Nephron (organoid): Measurements from ENCODE around the gene DUSP1.

Source experiments
- H3K27ac Mint-ChIP-seq, 3 experiments: 2 replicates each; pipeline ENCODE4 v1.8.0; 2020; ENCODE audit warnings: mixed read lengths in 3 of 3, mild to moderate bottlenecking in 2 of 3, moderate library complexity in 1 of 3
- H3K27me3 Mint-ChIP-seq: 2 replicates; pipeline ENCODE4 v1.8.0; 2021; ENCODE audit warnings: low read depth, mild to moderate bottlenecking, moderate library complexity, mixed read lengths
- H3K36me3 Mint-ChIP-seq: 2 replicates; pipeline ENCODE4 v1.8.0; 2020; ENCODE audit warnings: low read depth, mixed read lengths
- H3K4me1 Mint-ChIP-seq: 2 replicates; pipeline ENCODE4 v1.8.0; 2020; ENCODE audit warnings: mixed read lengths
- H3K4me3 Mint-ChIP-seq, 3 experiments: 2 replicates each; pipeline ENCODE4 v1.8.0; 2020; ENCODE audit warnings: mild to moderate bottlenecking in 3 of 3, mixed read lengths in 3 of 3, moderate library complexity in 2 of 3
- H3K9me3 Mint-ChIP-seq: 2 replicates; pipeline ENCODE4 v1.8.0; 2020; ENCODE audit warnings: mixed read lengths
- CTCF ChIP-seq, 3 experiments: fragments of 200-600 bp; sonication (generic); IDR thresholded peaks; one replicate each; pipeline ENCODE4 v1.5.0; 2021; ENCODE audit warnings: antibody characterized with exemption in 3 of 3; ENCODE audit not compliant: unreplicated experiment in 3 of 3

The DUSP1 gene

GRCh38 chr5:172749881-172750633 is 20.9 kb downstream of the DUSP1 start:
- Mint-ChIP-seq H3K36me3 (no peaks in the 10 kb centered on the region), H3K4me3 (no peak overlapping the region), H3K4me1 (peaks cover 15% of the 10 kb centered on the region), H3K9me3 (peaks cover 5% of the 10 kb centered on the region), H3K27ac (peak overlapping the region; percentile 16 to 53 (median 52)), H3K27me3 (peaks cover 6% of the 10 kb centered on the region)
- TF ChIP-seq CTCF (IDR thresholded peaks at IDR 0.05; ENCODE audit: unreplicated experiment in 3 of 3): no peak

GRCh38 chr5:172749076-172749475 is 21.9 kb downstream of the DUSP1 start:
- H3K4me1 Mint-ChIP-seq: peaks cover 15% of the 10 kb centered on the region
- peaks cover 5% of the 10 kb centered on the region for H3K9me3 Mint-ChIP-seq
- no peak overlapping the region for H3K4me3 Mint-ChIP-seq
- TF ChIP-seq CTCF (IDR thresholded peaks at IDR 0.05; ENCODE audit: unreplicated experiment in 3 of 3): no peak
- H3K36me3 Mint-ChIP-seq: no peaks in the 10 kb centered on the region
- no peak overlapping the region for H3K27ac Mint-ChIP-seq
- H3K27me3 Mint-ChIP-seq: peaks cover 10% of the 10 kb centered on the region

- Mint-ChIP-seq H3K36me3 (no peaks in the 10 kb centered on the region), H3K4me3 (no peak overlapping the region), H3K4me1 (peaks cover 15% of the 10 kb centered on the region), H3K27me3 (peaks cover 16% of the 10 kb centered on the region), H3K27ac (no peak overlapping the region), H3K9me3 (peaks cover 5% of the 10 kb centered on the region)
- TF ChIP-seq CTCF (IDR thresholded peaks at IDR 0.05; ENCODE audit: unreplicated experiment in 3 of 3): no peak
These were observed 22.6 kb downstream of the DUSP1 start for GRCh38 chr5:172748341-172748843.

GRCh38 chr5:172747471-172747870 is 23.5 kb downstream of the DUSP1 start:
- Mint-ChIP-seq H3K27me3 (peaks cover 17% of the 10 kb centered on the region), H3K4me1 (peaks cover 15% of the 10 kb centered on the region), H3K4me3 (no peak overlapping the region), H3K27ac (no peak overlapping the region), H3K9me3 (peaks cover 5% of the 10 kb centered on the region), H3K36me3 (no peaks in the 10 kb centered on the region)
- TF ChIP-seq CTCF (IDR thresholded peaks at IDR 0.05; ENCODE audit: unreplicated experiment in 3 of 3): no peak

GRCh38 chr5:172746725-172747124 is 24.3 kb downstream of the DUSP1 start:
- peaks cover 5% of the 10 kb centered on the region for H3K9me3 Mint-ChIP-seq
- TF ChIP-seq CTCF (IDR thresholded peaks at IDR 0.05; ENCODE audit: unreplicated experiment in 3 of 3): no peak
- no peaks in the 10 kb centered on the region for H3K36me3 Mint-ChIP-seq
- peaks cover 17% of the 10 kb centered on the region for H3K27me3 Mint-ChIP-seq
- peaks cover 15% of the 10 kb centered on the region for H3K4me1 Mint-ChIP-seq
- no peak overlapping the region for H3K4me3 Mint-ChIP-seq
- no peak overlapping the region for H3K27ac Mint-ChIP-seq

- Mint-ChIP-seq H3K4me1 (peaks cover 19% of the 10 kb centered on the region), H3K27ac (no peak overlapping the region), H3K9me3 (peaks cover 5% of the 10 kb centered on the region), H3K27me3 (peaks cover 17% of the 10 kb centered on the region), H3K4me3 (no peak overlapping the region), H3K36me3 (no peaks in the 10 kb centered on the region)
- TF ChIP-seq CTCF (IDR thresholded peaks at IDR 0.05; ENCODE audit: unreplicated experiment in 3 of 3): no peak
These were observed 25.2 kb downstream of the DUSP1 start for GRCh38 chr5:172745838-172746237.
